ENCODE data around the gene SLC39A8.

The SLC39A8 gene

DNA sequence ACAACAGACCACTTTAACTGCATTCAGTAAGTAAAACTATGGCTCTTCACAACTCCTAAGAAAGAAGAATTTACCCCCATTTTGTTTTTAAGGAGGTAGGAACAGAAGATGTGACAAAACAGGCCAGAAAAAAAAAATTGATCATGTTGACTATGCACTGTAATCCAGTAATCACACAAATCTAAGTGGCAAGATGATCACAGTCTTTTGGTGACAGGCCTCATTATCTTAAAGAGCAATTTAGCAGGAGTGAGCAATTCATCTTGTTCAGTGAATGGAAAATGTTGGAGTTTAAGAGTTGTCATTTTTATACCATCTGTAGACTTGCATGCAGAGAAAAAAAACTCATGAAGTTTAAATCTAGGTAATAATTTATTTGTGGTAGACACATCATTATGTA, 115.1 kb downstream of the SLC39A8 start:
- DNase-seq (ENCODE audit: low read depth), result no peak

DNA sequence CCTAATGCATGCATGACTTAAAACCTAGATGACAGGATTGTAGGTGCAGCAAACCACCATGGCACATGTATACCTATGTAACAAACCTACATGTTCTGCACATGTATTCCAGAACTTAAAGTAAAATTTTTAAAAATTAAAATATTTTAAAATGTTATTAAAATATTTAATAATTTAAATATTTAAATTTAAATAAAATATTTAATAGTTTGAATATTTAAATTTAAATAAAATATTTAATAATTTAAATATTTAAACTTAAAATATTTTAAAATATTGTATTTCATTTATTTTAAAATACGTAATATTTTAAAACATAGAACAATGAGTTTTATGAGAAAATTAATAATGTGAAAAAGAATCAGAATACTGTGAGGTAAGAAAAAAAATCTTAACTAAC, 117.9 kb downstream of the SLC39A8 start:
- no peak for DNase-seq (ENCODE audit: low read depth)

GRCh38 chr4:102223461-102223860, 121.8 kb downstream of the SLC39A8 start:
- DNase-seq (ENCODE audit: low read depth), result no peak

DNA sequence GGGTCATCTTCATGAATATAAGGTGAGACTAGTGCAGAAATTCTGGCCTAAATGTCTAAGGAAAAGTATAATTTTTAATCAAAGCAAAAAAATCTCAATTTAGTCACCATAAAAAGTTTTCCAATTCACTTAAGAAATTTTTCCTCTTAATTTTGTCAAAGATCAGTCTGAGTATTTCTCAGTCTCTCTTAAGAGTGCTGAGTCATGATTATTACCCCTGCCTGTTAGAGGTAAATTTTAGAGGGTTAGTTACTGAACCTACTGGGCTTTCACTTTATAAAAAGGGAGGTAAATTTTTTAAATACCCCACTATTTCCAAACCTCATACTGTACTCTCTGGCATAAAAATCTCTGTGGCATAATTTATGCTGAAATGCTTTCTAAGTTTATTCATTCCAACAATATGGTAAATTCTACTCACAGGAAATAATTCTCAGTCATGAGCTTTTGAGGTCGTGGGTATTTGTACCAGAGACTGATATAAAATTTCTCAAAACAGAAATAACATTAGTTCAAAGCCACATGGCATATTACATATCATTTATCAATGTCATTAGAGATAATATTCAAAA, 122.4 kb downstream of the SLC39A8 start:
- no peak for DNase-seq (ENCODE audit: low read depth)

GRCh38 chr4:102219129-102219528, 126.2 kb downstream of the SLC39A8 start:
- DNase-seq (ENCODE audit: low read depth), result no peak

GRCh38 chr4:102218656-102219055, 126.6 kb downstream of the SLC39A8 start:
- DNase-seq (ENCODE audit: low read depth), result no peak

- DNase-seq (ENCODE audit: low read depth), result no peak
Measured at GRCh38 chr4:102217775-102218355, 127.4 kb downstream of the SLC39A8 start.

GRCh38 chr4:102217345-102217744, 127.9 kb downstream of the SLC39A8 start:
- no peak for DNase-seq (ENCODE audit: low read depth)

GRCh38 chr4:102216666-102217065, 128.6 kb downstream of the SLC39A8 start:
- no peak for DNase-seq (ENCODE audit: low read depth)

DNA sequence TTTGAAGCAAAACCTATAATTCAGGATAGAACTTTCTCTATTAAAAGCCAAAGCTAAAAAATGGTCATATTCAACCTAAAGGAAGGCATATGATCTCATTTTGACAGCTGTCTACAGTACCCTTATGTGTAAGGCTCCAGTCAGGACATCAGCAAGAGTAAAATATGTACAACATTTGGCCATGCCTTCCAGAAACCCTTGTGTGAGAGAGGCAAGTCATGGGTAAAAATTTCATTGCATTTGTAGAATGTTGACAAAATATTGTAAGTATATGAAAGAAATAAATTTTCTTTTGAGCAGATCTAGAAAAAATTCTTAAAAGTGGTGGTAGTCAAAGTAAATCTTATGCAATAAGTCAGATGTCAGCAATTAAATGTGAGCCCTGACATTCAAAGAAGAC, 132.3 kb downstream of the SLC39A8 start:
- DNase-seq (ENCODE audit: low read depth), result no peak
